AG04449 (cell line): ENCODE measurements around the gene KISS1R.

Source experiments
- CTCF ChIA-PET: fragments of 350-600 bp; formaldehyde crosslinking; extraction: SDS; loops from one replicate; lab custom pipeline; 2021; ENCODE audit warnings: antibody characterized with exemption; lab: Yijun Ruan, JAX
- POLR2A ChIA-PET: fragments of 400-600, 350-600 bp; formaldehyde crosslinking; extraction: SDS; loops from one replicate; lab custom pipeline; 2020; ENCODE audit warnings: antibody characterized with exemption, inconsistent platforms; lab: Yijun Ruan, JAX
- DNase-seq: peaks from one replicate; pipeline ENCODE4 v3.0.0-alpha.2; 2010; ENCODE audit warnings: low read depth, low spot score
- H3K4me3 ChIP-seq: 2 replicates; pipeline ENCODE4 v1.5.1; 2011; ENCODE audit warnings: low read depth, mild to moderate bottlenecking, control low read depth, low read length
- TF ChIP-seq, protein P1 (sequence below): IDR thresholded peaks from one replicate; pipeline ENCODE4 v1.5.1; 2011; ENCODE audit warnings: mild to moderate bottlenecking, moderate library complexity, low read length, control low read depth, inconsistent platforms; ENCODE audit not compliant: insufficient read depth; ENCODE audit errors: missing control alignments

Gene KISS1R

DNA sequence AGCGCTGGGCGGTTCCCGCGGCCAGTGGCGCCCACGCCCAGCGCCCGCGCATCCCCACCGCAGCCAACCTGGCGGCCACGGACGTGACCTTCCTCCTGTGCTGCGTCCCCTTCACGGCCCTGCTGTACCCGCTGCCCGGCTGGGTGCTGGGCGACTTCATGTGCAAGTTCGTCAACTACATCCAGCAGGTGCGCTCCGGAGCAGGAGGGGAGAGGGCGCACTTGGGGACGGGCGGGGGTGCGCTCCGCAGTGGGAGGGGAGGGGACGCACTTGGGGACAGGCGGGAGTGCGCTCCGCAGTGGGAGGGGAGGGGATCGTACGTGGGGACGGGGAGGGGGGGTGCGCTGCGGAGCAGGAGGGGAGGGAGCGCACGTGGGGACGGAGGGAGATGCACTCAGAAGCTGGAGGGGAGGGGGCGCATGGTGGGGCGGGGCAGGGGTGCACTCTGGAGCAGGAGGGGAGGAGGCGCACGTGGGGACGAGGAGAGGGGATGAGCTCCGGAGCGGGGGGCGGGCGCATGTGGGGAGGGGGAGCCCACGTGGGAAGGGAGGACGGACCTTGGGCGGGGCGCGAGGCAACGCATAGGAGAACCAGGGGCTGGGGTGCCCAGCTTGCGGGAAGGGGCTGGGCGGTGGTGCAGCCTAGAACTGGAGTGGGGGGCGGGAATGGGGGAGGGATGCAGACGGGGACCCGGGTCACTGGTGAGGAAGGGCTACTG, 1.5 kb downstream of the KISS1R start:
- H3K4me3 ChIP-seq = no peak overlapping the region
- CTCF ChIA-PET = interaction anchor here (0.9 to 8.9 kb wide), 4 partner anchors 16 to 143 kb away, joined by 3 to 259 read pairs (median 3); partner anchors contain the start of gene WDR18
- TF ChIP-seq, protein P1, sequence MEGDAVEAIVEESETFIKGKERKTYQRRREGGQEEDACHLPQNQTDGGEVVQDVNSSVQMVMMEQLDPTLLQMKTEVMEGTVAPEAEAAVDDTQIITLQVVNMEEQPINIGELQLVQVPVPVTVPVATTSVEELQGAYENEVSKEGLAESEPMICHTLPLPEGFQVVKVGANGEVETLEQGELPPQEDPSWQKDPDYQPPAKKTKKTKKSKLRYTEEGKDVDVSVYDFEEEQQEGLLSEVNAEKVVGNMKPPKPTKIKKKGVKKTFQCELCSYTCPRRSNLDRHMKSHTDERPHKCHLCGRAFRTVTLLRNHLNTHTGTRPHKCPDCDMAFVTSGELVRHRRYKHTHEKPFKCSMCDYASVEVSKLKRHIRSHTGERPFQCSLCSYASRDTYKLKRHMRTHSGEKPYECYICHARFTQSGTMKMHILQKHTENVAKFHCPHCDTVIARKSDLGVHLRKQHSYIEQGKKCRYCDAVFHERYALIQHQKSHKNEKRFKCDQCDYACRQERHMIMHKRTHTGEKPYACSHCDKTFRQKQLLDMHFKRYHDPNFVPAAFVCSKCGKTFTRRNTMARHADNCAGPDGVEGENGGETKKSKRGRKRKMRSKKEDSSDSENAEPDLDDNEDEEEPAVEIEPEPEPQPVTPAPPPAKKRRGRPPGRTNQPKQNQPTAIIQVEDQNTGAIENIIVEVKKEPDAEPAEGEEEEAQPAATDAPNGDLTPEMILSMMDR = no peak
- POLR2A ChIA-PET = no interaction called here
- no peak for DNase-seq

DNA sequence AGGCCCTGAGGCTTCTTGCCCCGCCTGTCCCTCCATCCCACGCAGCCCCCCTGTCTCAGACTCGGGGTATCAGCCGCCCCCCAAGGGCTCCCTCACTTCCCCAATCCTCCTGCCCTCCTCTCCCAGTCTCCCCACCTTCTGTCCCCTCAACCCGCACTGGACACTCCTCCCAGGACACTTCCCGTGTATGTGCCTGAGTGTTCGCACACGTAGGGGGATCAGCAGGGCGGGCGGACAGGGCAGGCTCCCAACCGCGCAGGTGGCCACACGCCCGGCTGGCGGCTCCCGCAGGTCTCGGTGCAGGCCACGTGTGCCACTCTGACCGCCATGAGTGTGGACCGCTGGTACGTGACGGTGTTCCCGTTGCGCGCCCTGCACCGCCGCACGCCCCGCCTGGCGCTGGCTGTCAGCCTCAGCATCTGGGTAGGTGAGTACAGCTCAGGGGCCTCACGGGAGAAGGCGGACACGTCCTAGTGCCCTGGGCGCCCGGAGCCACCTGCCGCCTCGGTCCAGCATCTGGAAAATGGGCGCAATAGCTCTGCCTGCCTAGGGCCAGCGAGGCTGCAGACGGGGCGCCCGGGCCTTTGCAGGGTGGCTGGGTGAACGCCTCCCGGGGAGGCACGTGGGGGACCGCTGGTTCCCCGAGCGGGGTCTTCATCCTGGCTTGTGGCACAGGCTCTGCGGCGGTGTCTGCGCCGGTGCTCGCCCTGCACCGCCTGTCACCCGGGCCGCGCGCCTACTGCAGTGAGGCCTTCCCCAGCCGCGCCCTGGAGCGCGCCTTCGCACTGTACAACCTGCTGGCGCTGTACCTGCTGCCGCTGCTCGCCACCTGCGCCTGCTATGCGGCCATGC, 2.3 kb downstream of the KISS1R start:
- CTCF ChIA-PET = interaction anchor here (0.9 to 8.9 kb wide), 6 partner anchors 56 to 182 kb away, joined by 3 to 259 read pairs (median 4); partner anchors contain the start of gene WDR18
- no peak overlapping the region for H3K4me3 ChIP-seq
- TF ChIP-seq, protein P1 = no peak
- POLR2A ChIA-PET = no interaction called here
- DNase-seq = no peak

DNA sequence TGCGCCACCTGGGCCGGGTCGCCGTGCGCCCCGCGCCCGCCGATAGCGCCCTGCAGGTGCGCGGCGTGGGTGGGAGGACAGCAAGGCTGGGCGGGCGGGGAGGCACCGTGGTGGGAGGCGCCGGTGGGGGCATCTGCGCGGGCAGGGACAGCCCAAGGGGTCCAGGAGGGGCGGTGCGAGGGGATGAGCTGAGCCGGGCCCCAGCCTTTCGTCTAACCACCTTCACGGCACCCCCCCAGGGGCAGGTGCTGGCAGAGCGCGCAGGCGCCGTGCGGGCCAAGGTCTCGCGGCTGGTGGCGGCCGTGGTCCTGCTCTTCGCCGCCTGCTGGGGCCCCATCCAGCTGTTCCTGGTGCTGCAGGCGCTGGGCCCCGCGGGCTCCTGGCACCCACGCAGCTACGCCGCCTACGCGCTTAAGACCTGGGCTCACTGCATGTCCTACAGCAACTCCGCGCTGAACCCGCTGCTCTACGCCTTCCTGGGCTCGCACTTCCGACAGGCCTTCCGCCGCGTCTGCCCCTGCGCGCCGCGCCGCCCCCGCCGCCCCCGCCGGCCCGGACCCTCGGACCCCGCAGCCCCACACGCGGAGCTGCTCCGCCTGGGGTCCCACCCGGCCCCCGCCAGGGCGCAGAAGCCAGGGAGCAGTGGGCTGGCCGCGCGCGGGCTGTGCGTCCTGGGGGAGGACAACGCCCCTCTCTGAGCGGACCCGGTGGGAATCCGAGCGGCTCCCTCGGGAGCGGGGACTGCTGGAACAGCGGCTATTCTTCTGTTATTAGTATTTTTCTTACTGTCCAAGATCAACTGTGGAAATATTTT, 3.1 kb downstream of the KISS1R start:
- no peak for DNase-seq
- H3K4me3 ChIP-seq = peak overlapping the region; percentile 8; the same call in 1 of the 2 replicates
- CTCF ChIA-PET = interaction anchor here (0.6 to 8.9 kb wide), 7 partner anchors 11 to 183 kb away, joined by 3 to 259 read pairs (median 7); partner anchors contain the start of gene WDR18
- POLR2A ChIA-PET = no interaction called here
- TF ChIP-seq, protein P1 = no peak

DNA sequence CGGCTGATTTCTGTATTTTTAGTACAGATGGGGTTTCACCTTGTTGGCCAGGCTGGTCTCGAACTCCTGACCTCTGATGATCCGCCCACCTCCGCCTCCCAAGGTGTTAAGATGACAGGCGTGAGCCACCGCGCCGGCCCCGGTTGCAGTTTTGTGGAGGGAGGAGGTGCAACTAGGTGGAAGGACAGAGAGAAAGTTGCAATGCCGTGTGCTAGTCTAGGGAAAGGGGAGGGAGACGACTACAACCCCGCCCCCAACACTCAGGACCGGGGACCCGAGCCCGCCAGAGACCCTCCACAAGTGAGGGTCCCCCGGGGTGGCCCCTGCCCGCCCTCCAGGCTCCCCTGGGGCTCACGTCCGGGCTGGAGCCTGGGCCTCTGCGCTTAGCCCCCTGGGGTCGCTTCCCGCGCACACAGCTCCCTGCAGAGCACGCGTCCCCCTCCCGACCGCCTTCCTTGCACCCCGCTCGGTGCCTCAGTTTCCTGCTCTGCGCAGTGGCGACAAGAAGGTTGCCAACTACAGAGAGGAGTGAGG, 7.5 kb downstream of the KISS1R start:
- ChIA-PET POLR2A (interaction anchor here (0.8 to 1.7 kb wide), 2 partner anchors 60 to 72 kb away, joined by 4 to 11 read pairs; partner anchors contain the start of gene WDR18), CTCF (interaction anchor here (0.7 to 8.9 kb wide), 10 partner anchors 57 to 316 kb away, joined by 3 to 259 read pairs (median 4); partner anchors contain the start of genes ATP5F1D and WDR18)
- H3K4me3 ChIP-seq = peak overlapping the region; percentile 85
- DNase-seq = no peak
- TF ChIP-seq, protein P1 = no peak

DNA sequence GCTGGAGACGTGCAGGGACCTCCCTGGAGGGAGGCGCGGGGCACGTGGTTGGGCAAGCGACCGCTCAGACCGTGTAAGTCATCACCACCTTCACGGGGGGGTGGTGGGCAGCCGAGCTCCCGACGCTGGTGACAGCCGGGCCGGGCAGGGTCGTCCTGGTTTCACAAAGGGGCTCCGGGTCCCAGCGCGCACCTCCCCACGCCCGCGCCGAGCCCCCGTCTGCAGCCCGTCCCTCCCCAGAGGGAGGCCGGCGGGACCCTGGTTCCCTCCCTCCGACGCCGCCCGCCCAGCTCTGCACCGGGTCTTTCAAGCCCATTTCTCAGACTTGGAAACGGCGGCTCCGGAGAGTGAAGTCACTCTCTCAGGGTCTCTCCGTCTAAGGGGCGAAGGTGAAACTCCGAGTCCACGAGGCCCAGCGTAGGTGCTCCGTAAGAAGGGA, 8.0 kb downstream of the KISS1R start:
- CTCF ChIA-PET = interaction anchor here (1.0 to 8.9 kb wide), 7 partner anchors 57 to 316 kb away, joined by 3 to 259 read pairs (median 5); partner anchors contain the start of genes ATP5F1D and WDR18
- no peak for DNase-seq
- POLR2A ChIA-PET = interaction anchor here (0.8 to 1.7 kb wide), 2 partner anchors 59 to 71 kb away, joined by 4 to 11 read pairs; partner anchors contain the start of gene WDR18
- peak overlapping the region; percentile 85 for H3K4me3 ChIP-seq
- TF ChIP-seq, protein P1 = no peak
